ENCODE data around the gene VCPKMT. TPM values are rescaled to one million over a fixed set of nuclear protein-coding genes. Genes with fewer than 3 reads are reported as not detected.

Gene VCPKMT
- 10 to 100 TPM; 24.5 to 26.3 TPM for total RNA-seq
- 31.4 to 38.4 reads per million in 2 donors for total RNA-seq

DNA sequence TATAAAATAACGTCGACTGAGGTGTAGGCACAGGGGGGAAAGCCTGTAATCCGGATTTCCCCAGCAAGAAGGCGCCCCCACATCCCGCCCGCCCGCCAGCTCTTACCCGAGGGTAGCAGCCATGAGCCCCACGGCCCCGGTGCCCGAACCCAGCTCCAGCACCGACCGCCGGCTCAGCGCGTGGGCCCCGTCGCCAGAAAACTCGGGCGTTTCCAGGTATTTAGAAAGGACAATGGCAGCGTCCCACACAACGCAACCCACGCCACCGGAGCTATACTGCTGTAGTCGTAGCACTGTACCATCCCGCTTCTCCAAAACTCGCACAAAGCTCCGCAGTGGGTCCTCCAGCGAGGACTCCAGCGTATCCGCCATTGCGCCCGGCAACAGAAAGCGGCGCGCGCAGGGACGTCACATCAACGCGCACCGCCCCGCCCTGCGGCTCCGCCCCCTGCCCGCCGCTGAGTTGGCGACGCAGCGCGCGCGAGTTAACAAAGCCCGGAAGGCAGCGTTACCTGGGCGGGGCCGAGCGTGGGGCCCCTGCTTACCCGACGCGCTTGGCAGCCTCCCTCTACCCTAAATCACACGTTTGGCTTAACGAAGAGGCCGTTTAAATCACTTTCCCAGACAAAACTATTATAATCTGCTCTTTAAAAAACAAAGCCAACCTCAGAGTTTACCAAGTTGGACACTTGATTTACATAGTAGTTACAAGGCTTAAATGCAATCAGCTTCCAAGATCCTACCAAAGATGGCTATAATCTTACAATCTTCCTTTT is at the start of gene VCPKMT:
Gene VCPKMT, minus strand, starts transcription at position 392 of the 776 bp plus-strand sequence. Its CDS starts 20 bp downstream, at position 372.
- H3K9me3 ChIP-seq (ENCODE audit: control insufficient read depth, low read length, poor library complexity, severe bottlenecking), result no peaks in the 10 kb centered on the region
- ATAC-seq (peak; percentile 97), DNase-seq (peak; percentile 94 to 97 (median 96))
- peak within 1 kb of the TSS; percentile 97 for H3K4me3 Mint-ChIP-seq
- H3K27me3 Mint-ChIP-seq, result no peaks in the 10 kb centered on the region
- H3K4me1 Mint-ChIP-seq, result peaks cover 14% of the 10 kb centered on the region
- peak within 1 kb of the TSS; percentile 95 for H3K27ac Mint-ChIP-seq
- peaks cover 8% of the 10 kb centered on the region for H3K36me3 Mint-ChIP-seq (ENCODE audit: low read depth)

DNA sequence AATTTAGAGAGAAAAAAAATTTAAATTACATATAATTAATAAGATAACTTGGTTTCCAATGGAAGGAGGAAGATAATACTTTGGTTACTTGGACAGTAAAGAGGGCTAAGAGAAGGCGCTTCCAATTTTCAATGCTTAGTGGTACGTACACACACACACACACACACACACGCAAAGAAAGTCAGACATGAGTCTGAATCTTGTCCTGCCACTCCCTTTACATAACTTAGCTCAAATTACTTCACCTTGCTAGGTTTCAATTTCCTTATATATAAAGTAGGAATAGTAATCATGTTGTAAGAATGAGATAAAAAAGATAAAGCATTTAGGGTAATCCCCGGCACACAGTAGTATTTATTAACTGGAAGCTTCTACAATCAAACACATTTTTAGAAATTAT is 39.7 kb upstream of the VCPKMT start:
- Mint-ChIP-seq H3K4me1 (peaks cover 3% of the 10 kb centered on the region), H3K4me3 (no peak overlapping the region), H3K27me3 (no peaks in the 10 kb centered on the region), H3K36me3 (ENCODE audit: low read depth) (no peaks in the 10 kb centered on the region), H3K27ac (no peak overlapping the region)
- H3K9me3 ChIP-seq (ENCODE audit: control insufficient read depth, low read length, poor library complexity, severe bottlenecking), result no peaks in the 10 kb centered on the region
- no peak for ATAC-seq
- DNase-seq, result no peak

DNA sequence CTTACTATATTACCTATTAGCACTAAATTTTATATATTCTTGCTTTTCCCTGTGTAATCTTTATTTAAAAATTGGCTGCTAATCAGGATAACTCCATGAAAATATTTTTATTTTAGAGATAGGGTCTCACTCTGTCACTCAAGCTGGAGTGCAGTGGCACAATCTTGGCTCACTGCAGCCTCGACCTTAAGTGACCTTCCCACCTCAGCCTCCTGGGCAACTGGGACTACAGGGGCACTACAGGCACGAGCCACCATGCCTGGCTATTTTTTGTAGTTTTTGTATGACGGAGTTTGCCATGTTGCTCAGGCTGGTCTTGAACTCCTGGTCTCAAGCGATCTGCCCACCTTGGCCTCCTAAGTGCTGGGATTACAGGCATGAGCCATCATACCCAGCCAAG is 32.4 kb upstream of the VCPKMT start:
- peaks cover 5% of the 10 kb centered on the region for H3K36me3 Mint-ChIP-seq (ENCODE audit: low read depth)
- DNase-seq (no peak), ATAC-seq (no peak)
- no peak overlapping the region for H3K4me3 Mint-ChIP-seq
- H3K4me1 Mint-ChIP-seq, result peaks cover 3% of the 10 kb centered on the region
- H3K27me3 Mint-ChIP-seq, result no peaks in the 10 kb centered on the region
- H3K27ac Mint-ChIP-seq, result no peak overlapping the region
- H3K9me3 ChIP-seq (ENCODE audit: control insufficient read depth, low read length, poor library complexity, severe bottlenecking), result no peaks in the 10 kb centered on the region

DNA sequence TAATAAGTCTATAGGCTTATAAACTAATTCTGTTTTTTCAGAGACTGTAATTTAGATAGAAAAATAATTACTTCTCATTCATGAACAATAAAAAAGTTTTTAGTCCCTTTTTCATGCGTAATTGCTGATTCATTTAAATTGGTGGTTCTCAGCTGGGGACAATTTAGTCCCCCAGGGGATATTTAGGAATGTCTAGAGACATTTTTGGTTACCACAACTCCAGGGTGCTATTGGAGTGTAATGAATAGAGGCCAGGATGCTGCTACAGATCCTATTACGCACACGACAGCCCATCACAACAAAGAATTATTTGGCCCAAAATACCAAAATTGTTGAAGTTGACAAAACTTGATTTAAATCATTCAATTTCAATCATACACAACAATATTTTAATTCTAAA is 22.8 kb upstream of the VCPKMT start:
- no peak overlapping the region for H3K4me3 Mint-ChIP-seq
- DNase-seq, result no peak
- H3K9me3 ChIP-seq (ENCODE audit: control insufficient read depth, low read length, poor library complexity, severe bottlenecking), result no peaks in the 10 kb centered on the region
- no peak for ATAC-seq
- no peaks in the 10 kb centered on the region for H3K36me3 Mint-ChIP-seq (ENCODE audit: low read depth)
- H3K27me3 Mint-ChIP-seq, result no peaks in the 10 kb centered on the region
- H3K4me1 Mint-ChIP-seq, result no peaks in the 10 kb centered on the region
- H3K27ac Mint-ChIP-seq, result no peak overlapping the region

DNA sequence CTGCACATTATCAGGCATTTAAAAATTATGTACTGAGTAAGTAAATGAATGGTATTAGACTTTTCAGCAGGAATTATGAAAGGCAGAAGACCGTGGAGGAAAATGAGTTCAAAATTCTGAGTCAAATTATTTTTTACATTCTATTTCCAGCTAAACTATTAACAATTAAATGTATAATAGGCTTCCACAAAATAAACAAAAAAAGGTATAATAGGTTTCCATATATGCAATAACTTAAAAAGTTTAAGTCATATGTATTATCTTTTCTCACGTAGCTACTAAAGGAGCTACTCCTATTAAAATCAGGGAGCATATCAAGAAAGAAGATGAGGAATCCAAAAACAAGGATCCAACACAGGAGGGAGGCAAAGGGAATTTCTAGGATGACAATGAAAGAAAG is 11.4 kb upstream of the VCPKMT start:
- no peaks in the 10 kb centered on the region for H3K9me3 ChIP-seq (ENCODE audit: control insufficient read depth, low read length, poor library complexity, severe bottlenecking)
- Mint-ChIP-seq H3K4me3 (no peak overlapping the region), H3K4me1 (peaks cover 17% of the 10 kb centered on the region), H3K27ac (no peak overlapping the region), H3K27me3 (no peaks in the 10 kb centered on the region), H3K36me3 (ENCODE audit: low read depth) (peaks cover 21% of the 10 kb centered on the region)
- DNase-seq, result no peak
- ATAC-seq, result no peak

DNA sequence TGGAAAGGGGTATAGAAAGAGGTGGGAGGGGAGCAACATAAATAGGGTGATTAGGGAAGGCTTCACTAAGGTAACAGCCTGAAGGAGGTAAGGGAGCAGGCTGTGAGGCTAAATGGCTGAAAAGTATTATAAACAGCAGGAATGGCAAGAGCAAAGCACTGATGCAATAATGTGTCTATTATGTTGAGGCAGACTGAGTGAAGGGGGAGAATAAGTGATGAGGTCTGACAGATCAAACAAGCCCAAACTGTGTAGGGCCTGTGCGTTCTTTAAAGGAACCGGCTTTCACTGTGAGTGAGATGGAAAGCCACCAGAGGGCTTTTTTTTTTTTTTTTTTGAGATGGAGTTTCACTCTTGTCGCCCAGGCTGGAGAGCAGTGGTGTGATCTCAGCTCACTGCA is 6.7 kb upstream of the VCPKMT start:
- peaks cover 17% of the 10 kb centered on the region for H3K36me3 Mint-ChIP-seq (ENCODE audit: low read depth)
- no peak overlapping the region for H3K4me3 Mint-ChIP-seq
- H3K27me3 Mint-ChIP-seq, result no peaks in the 10 kb centered on the region
- H3K27ac Mint-ChIP-seq, result peak overlapping the region; percentile 80
- no peak for DNase-seq
- peaks cover 13% of the 10 kb centered on the region for H3K4me1 Mint-ChIP-seq
- no peaks in the 10 kb centered on the region for H3K9me3 ChIP-seq (ENCODE audit: control insufficient read depth, low read length, poor library complexity, severe bottlenecking)
- ATAC-seq, result no peak

DNA sequence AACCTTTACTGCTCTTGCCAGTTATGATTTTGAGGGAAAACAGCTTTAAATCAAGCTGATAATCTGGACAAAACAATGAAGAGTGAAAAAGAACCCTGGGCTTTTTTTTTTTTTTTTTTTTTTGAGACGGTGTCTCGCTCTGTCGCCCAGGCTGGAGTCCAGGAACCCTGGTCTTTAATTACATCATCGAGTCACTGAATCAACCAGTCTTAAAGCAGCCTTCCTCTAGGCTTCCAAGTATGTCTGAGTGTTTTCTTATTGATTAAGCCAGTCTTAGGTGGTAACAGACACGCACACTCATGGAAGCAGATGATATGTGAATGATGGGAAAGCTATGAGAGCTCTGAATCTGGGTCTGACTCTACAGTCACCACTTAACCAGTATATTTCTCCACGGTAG is 5.9 kb upstream of the VCPKMT start:
- Mint-ChIP-seq H3K27me3 (no peaks in the 10 kb centered on the region), H3K27ac (peak overlapping the region; percentile 80), H3K36me3 (ENCODE audit: low read depth) (peaks cover 15% of the 10 kb centered on the region), H3K4me1 (peaks cover 11% of the 10 kb centered on the region), H3K4me3 (no peak overlapping the region)
- H3K9me3 ChIP-seq (ENCODE audit: control insufficient read depth, low read length, poor library complexity, severe bottlenecking), result no peaks in the 10 kb centered on the region
- ATAC-seq (no peak), DNase-seq (no peak)

DNA sequence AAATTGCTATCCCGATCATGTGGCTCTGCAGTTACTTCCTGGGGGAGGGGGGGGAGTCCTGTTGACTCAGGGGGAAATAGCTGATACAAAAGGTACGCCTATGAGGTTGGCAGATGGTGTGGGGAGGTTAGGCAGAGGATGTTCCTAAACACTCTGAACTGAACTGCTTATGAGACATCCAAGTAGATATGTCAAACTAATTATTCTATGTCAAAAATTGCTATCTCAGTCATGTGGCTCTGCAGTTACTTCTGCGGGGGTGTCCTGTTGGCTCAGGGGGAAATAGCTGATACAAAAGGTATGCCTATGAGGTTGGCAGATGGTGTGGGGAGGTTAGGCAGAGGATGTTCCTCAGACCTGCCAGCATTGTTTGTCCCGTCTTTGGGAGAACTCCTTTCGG is 5.1 kb upstream of the VCPKMT start:
- Mint-ChIP-seq H3K4me3 (no peak overlapping the region), H3K27ac (no peak overlapping the region), H3K36me3 (ENCODE audit: low read depth) (peaks cover 14% of the 10 kb centered on the region), H3K27me3 (no peaks in the 10 kb centered on the region), H3K4me1 (peaks cover 14% of the 10 kb centered on the region)
- DNase-seq (no peak), ATAC-seq (no peak)
- no peaks in the 10 kb centered on the region for H3K9me3 ChIP-seq (ENCODE audit: control insufficient read depth, low read length, poor library complexity, severe bottlenecking)

DNA sequence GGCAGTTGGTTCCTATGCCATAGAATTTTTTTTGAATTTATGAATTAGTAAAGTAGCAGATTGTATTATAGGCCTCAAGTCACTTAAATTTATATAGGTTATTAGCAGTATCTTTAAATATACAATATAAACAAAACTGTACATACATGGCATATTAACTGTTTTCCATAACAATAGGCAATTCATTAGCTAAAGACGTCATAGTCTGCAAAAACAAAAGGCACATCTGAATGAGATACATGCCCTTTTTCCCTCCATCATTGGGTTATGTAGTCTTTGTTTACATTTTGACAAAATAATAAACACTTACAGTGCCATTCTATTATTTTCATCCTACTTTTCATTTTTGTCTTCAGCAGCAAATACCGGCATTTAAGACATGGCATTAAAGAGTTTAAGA is 1.1 kb upstream of the VCPKMT start:
- ATAC-seq (no peak), DNase-seq (no peak)
- peaks cover 8% of the 10 kb centered on the region for H3K36me3 Mint-ChIP-seq (ENCODE audit: low read depth)
- no peaks in the 10 kb centered on the region for H3K27me3 Mint-ChIP-seq
- H3K9me3 ChIP-seq (ENCODE audit: control insufficient read depth, low read length, poor library complexity, severe bottlenecking), result no peaks in the 10 kb centered on the region
- no peak overlapping the region for H3K4me3 Mint-ChIP-seq
- peak overlapping the region; percentile 95 for H3K27ac Mint-ChIP-seq
- H3K4me1 Mint-ChIP-seq, result peaks cover 14% of the 10 kb centered on the region

DNA sequence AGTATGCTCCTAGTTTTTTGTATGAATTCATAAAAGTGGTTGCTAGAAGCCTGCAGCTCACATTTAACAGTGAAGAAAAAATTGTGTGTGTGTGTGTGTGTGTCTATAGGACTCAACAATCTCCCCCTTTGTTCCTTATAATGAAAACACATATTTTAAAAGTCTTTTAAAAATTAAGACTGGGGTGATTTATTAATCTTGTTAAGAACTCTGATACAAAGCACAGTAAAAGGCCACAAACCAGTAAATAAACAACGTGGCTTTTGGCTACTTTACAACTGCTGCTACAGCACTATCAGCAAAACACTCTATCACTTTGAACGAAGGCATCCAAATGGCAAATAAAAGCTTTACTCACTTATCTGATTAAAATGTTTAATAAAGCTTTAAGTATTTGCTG is 594 bp upstream of the VCPKMT start:
- Mint-ChIP-seq H3K27me3 (no peaks in the 10 kb centered on the region), H3K27ac (peak overlapping the region; percentile 95), H3K36me3 (ENCODE audit: low read depth) (peaks cover 8% of the 10 kb centered on the region), H3K4me3 (peak overlapping the region; percentile 97), H3K4me1 (peaks cover 14% of the 10 kb centered on the region)
- DNase-seq, result no peak
- H3K9me3 ChIP-seq (ENCODE audit: control insufficient read depth, low read length, poor library complexity, severe bottlenecking), result no peaks in the 10 kb centered on the region
- no peak for ATAC-seq

DNA sequence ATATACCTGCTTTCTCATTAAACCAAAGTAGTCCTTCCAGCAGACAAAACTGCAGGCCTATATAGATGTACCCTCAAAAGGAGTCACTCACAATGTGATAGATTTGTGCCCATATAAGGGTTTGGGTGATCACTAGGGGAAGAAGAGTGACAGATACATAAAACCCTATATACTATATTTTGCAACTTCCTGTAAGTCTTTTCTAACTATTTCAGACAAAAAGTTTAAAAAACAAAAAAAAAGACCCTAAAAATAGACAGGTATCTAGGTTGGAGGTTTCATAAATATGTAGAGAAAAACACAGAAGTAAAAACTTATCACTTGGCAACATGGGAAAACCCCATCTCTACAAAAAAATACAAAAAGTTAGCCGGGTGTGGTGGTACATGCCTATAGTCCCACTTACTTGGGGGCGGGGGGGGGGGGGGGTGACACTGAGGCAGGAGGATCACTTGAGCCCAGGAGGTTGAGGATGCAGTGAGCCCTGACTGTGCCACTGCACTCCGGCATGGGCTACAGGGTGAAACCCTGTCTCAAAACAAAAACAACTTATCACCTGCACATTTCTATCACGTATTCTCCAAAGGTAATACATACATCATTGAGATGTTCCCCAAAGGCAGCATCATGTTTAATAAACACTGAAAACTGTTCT is 2.9 kb downstream of the VCPKMT start:
- DNase-seq, result no peak
- Mint-ChIP-seq H3K27me3 (no peaks in the 10 kb centered on the region), H3K4me1 (peaks cover 14% of the 10 kb centered on the region), H3K27ac (peak overlapping the region; percentile 60), H3K36me3 (ENCODE audit: low read depth) (peaks cover 10% of the 10 kb centered on the region), H3K4me3 (peak overlapping the region; percentile 7)
- ATAC-seq, result peak; percentile 10
- no peaks in the 10 kb centered on the region for H3K9me3 ChIP-seq (ENCODE audit: control insufficient read depth, low read length, poor library complexity, severe bottlenecking)

DNA sequence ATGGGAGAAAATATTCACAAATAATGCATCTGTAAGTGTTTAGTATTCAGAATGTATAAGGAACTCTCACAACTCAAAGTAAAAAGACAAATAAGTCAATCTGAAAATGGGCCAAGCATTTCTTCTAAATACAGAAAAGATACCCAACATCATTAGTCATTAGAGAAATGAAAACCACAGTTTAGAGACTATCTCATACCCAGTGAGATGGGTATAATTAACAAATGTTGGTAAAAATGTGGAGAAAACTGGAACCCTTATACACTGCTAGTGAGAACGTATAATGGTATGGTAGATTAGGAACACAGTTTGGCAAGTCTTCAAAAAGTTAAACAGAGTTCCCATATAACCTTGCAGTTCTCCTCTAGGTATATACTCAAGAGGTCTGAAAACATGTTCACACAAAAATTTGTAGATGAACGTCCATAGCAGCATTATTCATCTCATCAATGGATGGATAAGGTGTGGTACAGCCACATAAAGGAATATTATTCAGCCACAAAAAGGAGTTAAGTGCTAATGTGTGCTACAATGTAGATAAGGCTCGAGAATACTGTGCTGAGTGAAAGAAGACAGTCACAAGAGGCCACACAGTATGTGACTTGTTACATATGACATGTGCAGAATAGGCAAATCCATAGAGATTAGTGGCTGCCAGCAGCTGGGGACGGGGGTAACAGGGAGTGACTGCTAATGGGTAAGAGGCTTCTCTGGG is 5.9 kb downstream of the VCPKMT start:
- H3K4me1 Mint-ChIP-seq, result peaks cover 6% of the 10 kb centered on the region
- no peak overlapping the region for H3K4me3 Mint-ChIP-seq
- H3K27me3 Mint-ChIP-seq, result no peaks in the 10 kb centered on the region
- no peaks in the 10 kb centered on the region for H3K9me3 ChIP-seq (ENCODE audit: control insufficient read depth, low read length, poor library complexity, severe bottlenecking)
- H3K36me3 Mint-ChIP-seq (ENCODE audit: low read depth), result peaks cover 6% of the 10 kb centered on the region
- ATAC-seq (no peak), DNase-seq (no peak)
- H3K27ac Mint-ChIP-seq, result no peak overlapping the region

DNA sequence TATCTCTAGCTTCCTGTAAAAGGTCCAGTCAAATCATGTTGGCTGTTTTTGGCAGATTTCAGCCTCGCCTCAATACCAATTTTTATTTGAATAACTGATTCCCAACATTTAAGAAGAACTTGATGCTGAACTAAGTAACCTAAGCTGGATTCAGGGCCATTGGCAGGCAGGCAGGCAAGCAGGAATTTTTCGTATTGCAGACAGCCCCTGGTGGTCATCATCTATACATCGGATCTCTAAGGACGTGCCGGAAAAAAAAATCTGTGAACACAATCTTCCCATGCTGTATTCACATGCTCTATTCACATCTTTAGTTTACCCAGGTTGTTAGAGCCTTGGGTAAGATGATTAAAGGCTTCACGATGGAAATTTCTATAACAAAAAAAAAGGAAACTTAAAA is 7.0 kb downstream of the VCPKMT start:
- Mint-ChIP-seq H3K4me3 (no peak overlapping the region), H3K27ac (no peak overlapping the region), H3K36me3 (ENCODE audit: low read depth) (peaks cover 6% of the 10 kb centered on the region), H3K27me3 (no peaks in the 10 kb centered on the region), H3K4me1 (peaks cover 4% of the 10 kb centered on the region)
- no peaks in the 10 kb centered on the region for H3K9me3 ChIP-seq (ENCODE audit: control insufficient read depth, low read length, poor library complexity, severe bottlenecking)
- ATAC-seq (no peak), DNase-seq (no peak)
